HG03159 (cell line): ENCODE results near the gene MYO10.
"Not testable (repeated sequence)": the region's sequence is repeated elsewhere in the genome, so short reads cannot be mapped to it uniquely, and the experiment has no call there.

Source experiments
- ATAC-seq: cut with Tn5 transposase; IDR thresholded peaks from one replicate; pipeline ENCODE4 v1.9.1; 2021; ENCODE audit warnings: mild to moderate bottlenecking, moderate library complexity; ENCODE audit not compliant: unreplicated experiment

MYO10 gene

DNA sequence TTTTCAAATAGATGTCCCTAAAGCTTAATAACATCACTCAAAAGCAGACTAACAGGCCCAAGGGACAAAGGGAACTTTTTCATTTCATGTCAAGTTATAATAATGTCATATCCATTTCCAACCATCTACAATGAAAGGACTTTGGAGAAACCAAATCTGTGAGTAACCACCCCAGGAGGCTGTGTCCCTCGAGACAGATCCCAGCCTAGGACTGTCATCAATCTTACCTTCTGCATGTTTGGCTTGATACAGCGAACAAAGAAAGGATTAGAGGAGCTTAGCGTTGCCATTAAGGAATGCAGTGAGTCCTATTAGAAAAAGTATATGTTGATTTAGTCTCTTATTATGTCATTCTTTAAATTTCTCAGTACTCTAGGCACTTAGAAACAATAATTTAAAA is 181.5 kb downstream of the MYO10 start:
- ATAC-seq, result no peak

- ATAC-seq, result no peak
Observed at GRCh38 chr5:16754086-16754485, 182.0 kb downstream of the MYO10 start.

GRCh38 chr5:16750445-16750844 is 185.6 kb downstream of the MYO10 start:
- ATAC-seq, result no peak

- no peak for ATAC-seq
Observed at GRCh38 chr5:16749626-16750025, 186.5 kb downstream of the MYO10 start.

- no peak for ATAC-seq
Observed at GRCh38 chr5:16744164-16744880, 191.8 kb downstream of the MYO10 start.

GRCh38 chr5:16742938-16743337 is 193.2 kb downstream of the MYO10 start:
- ATAC-seq, result no peak

GRCh38 chr5:16740811-16741392 is 195.2 kb downstream of the MYO10 start:
- ATAC-seq, result no peak

DNA sequence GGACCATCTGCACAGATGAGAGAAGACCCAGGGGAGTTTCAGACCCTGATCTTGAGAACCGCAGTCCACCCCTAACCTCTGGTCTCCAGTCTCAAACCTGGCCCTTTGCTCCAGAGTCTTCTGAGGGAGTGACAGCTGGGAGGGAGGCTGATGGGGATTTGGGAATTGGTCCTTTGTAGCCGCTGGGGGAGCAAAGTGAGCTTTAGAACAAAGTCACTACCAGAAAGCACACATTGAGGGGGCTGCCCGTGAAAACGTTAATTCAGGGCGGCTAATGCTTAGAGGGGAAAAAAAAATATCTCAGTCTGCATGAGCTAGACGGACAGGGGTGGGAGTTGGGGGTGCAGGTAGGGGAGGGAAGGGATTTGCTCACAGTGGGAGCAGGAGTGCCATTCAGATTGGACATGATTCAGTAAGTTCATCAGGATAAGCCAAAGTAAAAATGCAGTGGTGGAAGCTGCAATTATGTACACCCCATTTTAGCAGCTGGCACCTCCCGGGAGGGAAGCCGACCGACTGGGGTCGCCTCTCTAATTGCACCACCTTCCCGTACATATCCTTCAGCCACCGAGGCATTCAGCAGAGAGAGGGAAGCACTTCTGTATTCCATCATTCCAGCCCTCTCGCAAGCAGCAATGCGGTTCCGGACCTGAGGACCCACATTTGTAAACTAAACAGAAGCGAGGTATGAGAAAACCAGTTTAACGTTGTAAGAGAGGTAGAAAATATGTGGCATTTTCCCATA is 195.8 kb downstream of the MYO10 start:
- no peak for ATAC-seq

GRCh38 chr5:16738393-16738792 is 197.7 kb downstream of the MYO10 start:
- not testable (repeated sequence) for ATAC-seq

DNA sequence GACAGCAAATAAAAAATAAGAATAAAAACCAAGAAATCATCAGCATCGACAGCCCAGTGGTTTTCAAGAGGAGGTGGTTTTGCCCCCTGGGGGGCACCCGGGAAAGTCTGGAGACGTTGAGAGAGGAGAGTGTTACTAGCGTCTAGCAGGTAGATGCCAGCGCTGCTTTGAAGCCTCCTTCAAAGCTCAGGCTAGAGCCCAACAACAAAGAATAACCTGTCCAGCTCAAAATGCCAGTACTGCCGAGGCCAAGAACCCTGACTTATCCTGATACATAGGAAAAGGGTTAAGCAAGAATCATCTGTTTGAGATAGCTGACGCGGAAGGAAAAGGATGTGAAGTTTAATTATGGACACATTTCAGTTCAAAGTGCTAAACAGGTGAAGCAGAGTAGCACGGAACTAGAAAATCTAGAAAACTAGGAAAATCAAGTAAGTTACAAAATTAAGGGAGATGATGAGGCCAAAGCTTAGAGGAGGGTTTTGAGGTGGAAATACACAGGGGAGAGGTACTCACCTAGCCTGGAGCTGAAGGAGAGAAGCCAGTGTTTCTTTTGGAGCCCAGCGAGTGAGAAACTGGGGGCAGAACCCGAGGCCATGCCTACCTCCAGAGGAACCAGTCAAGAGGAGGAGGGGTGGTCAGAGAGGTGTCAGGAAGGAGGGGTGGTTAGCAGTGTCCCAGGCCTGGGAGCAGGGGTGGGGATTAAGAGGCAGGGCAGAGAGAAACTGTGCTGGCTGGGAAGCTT is 198.3 kb downstream of the MYO10 start:
- no peak for ATAC-seq

- ATAC-seq, result no peak
Observed at GRCh38 chr5:16737209-16737608, 198.9 kb downstream of the MYO10 start.

- ATAC-seq, result no peak
Observed at GRCh38 chr5:16736158-16736995, 199.7 kb downstream of the MYO10 start.

- ATAC-seq, result no peak
Observed at GRCh38 chr5:16735101-16736060, 200.7 kb downstream of the MYO10 start.

DNA sequence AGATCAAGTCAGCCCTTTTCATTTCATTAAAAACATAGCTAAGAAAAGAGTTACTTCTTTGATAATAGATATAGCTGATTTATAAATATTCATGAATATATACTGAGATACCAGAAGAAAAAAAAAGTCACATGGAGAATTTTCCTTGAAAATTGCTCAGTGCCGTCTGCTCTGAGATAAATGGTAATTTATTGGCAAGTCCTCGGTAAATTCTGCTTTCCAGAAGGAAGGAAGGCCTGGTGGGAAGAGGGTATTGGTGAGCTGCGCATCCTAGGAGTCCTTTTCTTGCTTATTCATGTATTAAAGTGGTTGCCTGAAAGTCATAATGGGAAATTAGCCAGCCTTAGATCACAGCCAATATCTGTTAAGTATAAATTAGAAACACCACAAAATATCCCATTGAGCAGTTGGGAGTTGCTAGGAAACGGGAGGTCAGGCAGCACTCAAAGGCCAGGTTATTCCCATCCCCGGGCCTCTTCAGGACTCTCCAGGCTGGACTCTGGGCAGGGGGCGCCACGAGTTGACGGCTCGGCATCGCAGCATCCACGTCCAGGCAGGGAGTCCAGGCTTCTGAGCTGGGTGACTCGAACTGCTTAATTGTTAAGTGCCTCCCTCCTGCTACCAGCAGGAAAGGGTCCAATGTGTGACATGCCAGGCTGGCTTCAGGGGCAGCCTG is 202.6 kb downstream of the MYO10 start:
- ATAC-seq, result no peak

DNA sequence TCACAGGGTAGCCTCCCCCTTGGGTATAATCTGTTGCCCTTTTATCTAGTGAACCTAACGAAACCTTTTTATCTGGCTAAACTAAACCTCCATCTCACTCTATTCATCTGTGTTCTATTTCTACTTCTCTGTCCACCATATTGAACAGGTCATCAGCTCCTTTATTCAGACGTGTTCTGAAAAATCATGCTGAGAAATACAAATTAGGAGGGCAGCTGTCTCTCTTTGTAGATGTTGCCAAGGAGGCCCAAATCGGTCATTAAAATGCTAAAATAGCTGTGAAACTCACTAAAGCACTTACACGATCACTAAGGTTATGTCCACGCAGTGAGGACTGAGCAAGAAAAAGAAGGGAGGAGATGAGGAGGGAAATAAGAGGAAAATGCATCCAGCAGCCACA is 203.7 kb downstream of the MYO10 start:
- ATAC-seq, result no peak

DNA sequence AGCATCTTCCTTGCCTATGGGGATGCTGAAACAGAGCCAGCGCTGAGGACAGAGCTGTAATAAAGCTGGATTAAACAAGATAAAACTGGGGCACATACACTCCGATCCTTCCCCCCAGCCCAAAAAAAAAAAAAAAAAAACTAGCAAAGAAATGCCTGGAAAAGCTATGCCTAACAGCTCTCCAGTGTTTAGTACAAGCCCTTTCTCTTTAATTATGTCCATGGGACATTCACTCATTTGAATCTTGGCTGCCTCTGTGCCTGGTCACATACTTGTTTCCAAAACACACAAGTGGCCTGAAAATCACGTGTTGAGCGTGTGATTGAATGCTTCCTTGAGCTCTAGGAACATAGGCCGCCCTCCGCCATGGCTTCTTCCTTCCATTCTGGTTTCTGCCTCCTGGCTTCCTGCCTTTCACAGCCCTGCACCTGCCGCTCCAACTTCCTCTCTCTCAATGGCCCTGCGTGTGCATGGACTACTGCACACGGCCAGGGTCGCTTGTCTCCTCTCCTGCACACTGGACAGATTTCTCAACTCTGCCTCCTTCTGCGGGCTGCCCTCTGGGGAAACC is 208.2 kb downstream of the MYO10 start:
- ATAC-seq, result no peak

- no peak for ATAC-seq
Observed at GRCh38 chr5:16726538-16726946, 209.5 kb downstream of the MYO10 start.

- no peak for ATAC-seq
Observed at GRCh38 chr5:16725575-16725974, 210.5 kb downstream of the MYO10 start.
